ENCODE results near the gene ENDOV.

The ENDOV gene

DNA sequence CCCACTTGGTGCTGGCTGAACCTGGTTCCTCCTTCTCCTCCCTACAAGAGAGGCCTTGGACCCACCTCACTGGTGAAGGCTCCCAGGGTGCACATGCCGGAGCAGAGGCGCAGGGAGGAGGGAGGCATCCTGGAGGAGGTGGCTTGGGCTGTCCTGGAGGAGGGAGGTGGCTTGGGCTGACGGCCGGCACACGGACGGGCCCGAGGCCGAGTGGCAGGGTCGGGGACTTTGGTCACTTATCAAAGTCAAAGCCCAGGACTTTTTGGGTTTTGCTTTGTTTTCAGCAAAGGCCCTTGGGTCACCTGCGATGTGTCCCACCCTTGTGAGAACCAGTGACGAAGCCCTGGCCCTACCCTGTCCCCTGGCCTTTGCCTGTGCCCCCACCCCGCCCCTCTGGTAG, 28.5 kb downstream of the ENDOV start:
- Histone ChIP-seq H3K4me1 (ENCODE audit: insufficient read depth, low read length, poor library complexity, severe bottlenecking) (no peaks in the 10 kb centered on the region), H3K9ac (ENCODE audit: low read depth, low read length, poor library complexity, severe bottlenecking) (no peak overlapping the region), H3K4me3 (ENCODE audit: low read length, poor library complexity, severe bottlenecking) (no peak overlapping the region), H3K79me2 (ENCODE audit: insufficient read depth, low read length) (no peaks in the 10 kb centered on the region), H4K20me1 (ENCODE audit: insufficient read depth, low read length, poor library complexity, severe bottlenecking) (no peaks in the 10 kb centered on the region), H3K36me3 (ENCODE audit: insufficient read depth, low read length) (no peaks in the 10 kb centered on the region), H2AFZ (ENCODE audit: low read length) (no peak overlapping the region), H3K4me2 (ENCODE audit: low read depth, low read length, poor library complexity, severe bottlenecking) (no peak overlapping the region), H3K9me3 (ENCODE audit: insufficient read depth, low read depth, low read length) (no peaks in the 10 kb centered on the region), H3K9me2 (replicated peaks; ENCODE audit: low read depth, low read length) (no peaks in the 10 kb centered on the region), H3K27me3 (ENCODE audit: insufficient read depth, low read length, poor library complexity, severe bottlenecking) (no peaks in the 10 kb centered on the region), H3F3A (ENCODE audit: low read depth) (no peaks in the 10 kb centered on the region)
- TF ChIP-seq, protein P1, sequence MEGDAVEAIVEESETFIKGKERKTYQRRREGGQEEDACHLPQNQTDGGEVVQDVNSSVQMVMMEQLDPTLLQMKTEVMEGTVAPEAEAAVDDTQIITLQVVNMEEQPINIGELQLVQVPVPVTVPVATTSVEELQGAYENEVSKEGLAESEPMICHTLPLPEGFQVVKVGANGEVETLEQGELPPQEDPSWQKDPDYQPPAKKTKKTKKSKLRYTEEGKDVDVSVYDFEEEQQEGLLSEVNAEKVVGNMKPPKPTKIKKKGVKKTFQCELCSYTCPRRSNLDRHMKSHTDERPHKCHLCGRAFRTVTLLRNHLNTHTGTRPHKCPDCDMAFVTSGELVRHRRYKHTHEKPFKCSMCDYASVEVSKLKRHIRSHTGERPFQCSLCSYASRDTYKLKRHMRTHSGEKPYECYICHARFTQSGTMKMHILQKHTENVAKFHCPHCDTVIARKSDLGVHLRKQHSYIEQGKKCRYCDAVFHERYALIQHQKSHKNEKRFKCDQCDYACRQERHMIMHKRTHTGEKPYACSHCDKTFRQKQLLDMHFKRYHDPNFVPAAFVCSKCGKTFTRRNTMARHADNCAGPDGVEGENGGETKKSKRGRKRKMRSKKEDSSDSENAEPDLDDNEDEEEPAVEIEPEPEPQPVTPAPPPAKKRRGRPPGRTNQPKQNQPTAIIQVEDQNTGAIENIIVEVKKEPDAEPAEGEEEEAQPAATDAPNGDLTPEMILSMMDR (conservative IDR thresholded peaks at IDR 0.05; ENCODE audit: low read length): no peak
- TF ChIP-seq EZH2phosphoT487 (IDR thresholded peaks at IDR 0.05; ENCODE audit: borderline replicate concordance): no peak

DNA sequence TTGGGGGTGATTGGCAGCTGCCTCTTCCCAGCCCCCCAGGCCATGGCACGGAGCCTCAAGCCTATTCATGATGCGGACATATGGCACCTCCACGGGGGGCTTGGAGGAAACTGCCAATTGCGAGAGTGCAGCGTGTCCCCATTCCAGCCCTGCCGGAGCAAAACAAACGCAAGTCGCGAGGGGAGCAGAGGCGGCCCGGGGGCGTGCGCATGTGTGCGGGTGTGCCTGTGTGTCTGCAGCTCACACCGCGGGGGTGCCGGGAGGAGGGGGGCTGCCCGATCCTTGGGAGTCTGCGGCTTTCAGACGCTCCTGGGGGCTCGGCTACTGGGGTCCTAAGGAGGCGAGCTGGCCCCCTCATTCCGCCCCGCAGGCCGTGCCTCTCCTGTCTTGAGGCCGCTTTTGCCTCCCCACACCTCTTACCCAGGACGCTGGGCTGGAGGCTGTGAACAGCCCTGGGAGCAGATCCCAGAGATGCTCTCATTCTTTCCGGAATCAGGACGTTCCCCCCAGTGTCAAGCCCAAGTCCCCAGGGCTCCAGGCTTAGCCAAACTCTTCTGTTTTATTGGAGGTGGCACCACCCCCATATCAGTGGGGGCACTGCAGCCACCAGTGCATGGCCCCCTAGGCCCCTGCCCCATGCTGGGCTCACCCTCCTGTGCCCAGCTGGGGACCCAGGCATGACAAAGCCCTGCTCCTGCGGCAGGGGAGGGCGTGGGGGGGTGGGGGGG, 29.1 kb downstream of the ENDOV start:
- H3K4me2 ChIP-seq (ENCODE audit: low read depth, low read length, poor library complexity, severe bottlenecking): no peak overlapping the region
- no peak overlapping the region for H3K9ac ChIP-seq (ENCODE audit: low read depth, low read length, poor library complexity, severe bottlenecking)
- no peaks in the 10 kb centered on the region for H3K36me3 ChIP-seq (ENCODE audit: insufficient read depth, low read length)
- H3K27me3 ChIP-seq (ENCODE audit: insufficient read depth, low read length, poor library complexity, severe bottlenecking): no peaks in the 10 kb centered on the region
- no peaks in the 10 kb centered on the region for H3K9me3 ChIP-seq (ENCODE audit: insufficient read depth, low read depth, low read length)
- no peaks in the 10 kb centered on the region for H3K9me2 ChIP-seq (replicated peaks; ENCODE audit: low read depth, low read length)
- H4K20me1 ChIP-seq (ENCODE audit: insufficient read depth, low read length, poor library complexity, severe bottlenecking): no peaks in the 10 kb centered on the region
- no peak overlapping the region for H2AFZ ChIP-seq (ENCODE audit: low read length)
- H3K4me1 ChIP-seq (ENCODE audit: insufficient read depth, low read length, poor library complexity, severe bottlenecking): no peaks in the 10 kb centered on the region
- TF ChIP-seq, protein P1 (conservative IDR thresholded peaks at IDR 0.05; ENCODE audit: low read length): no peak
- TF ChIP-seq EZH2phosphoT487 (IDR thresholded peaks at IDR 0.05; ENCODE audit: borderline replicate concordance): no peak
- no peaks in the 10 kb centered on the region for H3K79me2 ChIP-seq (ENCODE audit: insufficient read depth, low read length)
- no peak overlapping the region for H3K4me3 ChIP-seq (ENCODE audit: low read length, poor library complexity, severe bottlenecking)
- H3F3A ChIP-seq (ENCODE audit: low read depth): no peaks in the 10 kb centered on the region

DNA sequence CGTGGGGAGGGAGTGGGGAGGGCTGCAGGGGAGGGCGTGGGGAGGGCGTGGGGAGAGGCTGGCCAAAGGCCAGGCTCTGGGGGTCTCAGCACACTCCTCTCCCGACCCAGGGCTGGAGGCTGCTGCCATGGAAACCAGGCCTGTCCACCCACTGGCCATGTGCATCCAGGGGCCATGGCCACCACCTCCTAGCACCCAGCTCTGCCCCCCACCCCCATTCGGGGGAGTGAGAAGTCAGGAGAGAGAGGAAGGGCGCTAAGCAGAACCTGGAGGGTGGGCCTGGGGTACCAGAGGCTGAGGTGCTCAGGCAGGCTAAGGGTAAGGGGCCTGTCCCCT, 29.6 kb downstream of the ENDOV start:
- Histone ChIP-seq H4K20me1 (ENCODE audit: insufficient read depth, low read length, poor library complexity, severe bottlenecking) (no peaks in the 10 kb centered on the region), H2AFZ (ENCODE audit: low read length) (no peak overlapping the region), H3K9me2 (replicated peaks; ENCODE audit: low read depth, low read length) (no peaks in the 10 kb centered on the region), H3K27me3 (ENCODE audit: insufficient read depth, low read length, poor library complexity, severe bottlenecking) (no peaks in the 10 kb centered on the region), H3K36me3 (ENCODE audit: insufficient read depth, low read length) (no peaks in the 10 kb centered on the region), H3K4me1 (ENCODE audit: insufficient read depth, low read length, poor library complexity, severe bottlenecking) (no peaks in the 10 kb centered on the region), H3K4me3 (ENCODE audit: low read length, poor library complexity, severe bottlenecking) (no peak overlapping the region), H3K9ac (ENCODE audit: low read depth, low read length, poor library complexity, severe bottlenecking) (no peak overlapping the region), H3K9me3 (ENCODE audit: insufficient read depth, low read depth, low read length) (no peaks in the 10 kb centered on the region), H3F3A (ENCODE audit: low read depth) (no peaks in the 10 kb centered on the region), H3K4me2 (ENCODE audit: low read depth, low read length, poor library complexity, severe bottlenecking) (no peak overlapping the region), H3K79me2 (ENCODE audit: insufficient read depth, low read length) (no peaks in the 10 kb centered on the region)
- TF ChIP-seq EZH2phosphoT487 (IDR thresholded peaks at IDR 0.05; ENCODE audit: borderline replicate concordance): no peak
- TF ChIP-seq, protein P1 (conservative IDR thresholded peaks at IDR 0.05; ENCODE audit: low read length): no peak

All from Loucy (cell line).